HepG2 (cell line): ENCODE measurements around the gene KPNB1. TPM values are rescaled to one million over a fixed set of nuclear protein-coding genes. Genes with fewer than 3 reads are reported as not detected.

Experiments
- ATAC-seq: fragments of 200-7000 bp; cut with Tn5 transposase; 3 replicates; pipeline ENCODE4 v1.9.1; 2020; ENCODE audit warnings: mild to moderate bottlenecking, moderate library complexity
- BruUV-seq: library from RNA; stranded (reverse); fragments of 400-500 nt; replicated peaks from 2 replicates; lab custom pipeline; 2021; lab: Mats Ljungman, UMichigan
- CTCF ChIA-PET: fragments of 300-600 bp; formaldehyde crosslinking; extraction: SDS; loops from one replicate; lab custom pipeline; 2021; ENCODE audit warnings: low total read pairs, inconsistent platforms, low intra/inter-chr PET ratio; lab: Yijun Ruan, JAX
- POLR2A ChIA-PET: fragments of 350-600 bp; sonication (Branson Sonifier 250); formaldehyde crosslinking; loops from one replicate; lab custom pipeline; 2020; ENCODE audit warnings: antibody characterized with exemption, inconsistent platforms; lab: Yijun Ruan, JAX
- DNase-seq: peaks from one replicate; pipeline ENCODE4 v3.0.0-alpha.2; 2015; ENCODE audit warnings: low spot score
- FAIRE-seq: peaks from 3 replicates; lab custom pipeline; 2011; peaks lifted over from hg19 to GRCh38; lab: Jason Lieb, UNC
- H2AFZ ChIP-seq: one replicate; pipeline ENCODE4 v1.6.1; 2011; ENCODE audit warnings: low read length, inconsistent platforms
- H3K27ac ChIP-seq: fragments of 300-600 bp; 3 replicates; pipeline ENCODE4 v1.8.0; 2011; ENCODE audit warnings: mixed run types, mild to moderate bottlenecking, mixed read lengths, low read length, inconsistent platforms; ENCODE audit not compliant: insufficient read depth; ENCODE audit errors: extremely low read length
- H3K27me3 ChIP-seq, 2 experiments: fragments of 200-600 bp in 1 of 2; 2 replicates in 1 of 2; 3 replicates in 1 of 2; pipeline versions ENCODE4 v1.6.0 to v1.8.0; 2011; ENCODE audit warnings: low read length in 2 of 2, mild to moderate bottlenecking in 2 of 2, moderate library complexity in 2 of 2, inconsistent platforms in 1 of 2; ENCODE audit not compliant: insufficient read depth in 2 of 2, control insufficient read depth in 1 of 2
- H3K36me3 ChIP-seq, 2 experiments: fragments of 200-600 bp in 1 of 2; replicated peaks in 1 of 2; 2 replicates in 1 of 2; 3 replicates in 1 of 2; pipeline versions ENCODE4 v1.5.1 to v1.8.0; 2011; ENCODE audit warnings: low read length in 2 of 2, inconsistent platforms in 1 of 2; ENCODE audit not compliant: insufficient read depth in 2 of 2, control insufficient read depth in 1 of 2
- H3K4me1 ChIP-seq: 2 replicates; pipeline ENCODE4 v1.5.1; 2012; ENCODE audit warnings: low read length, inconsistent platforms; ENCODE audit not compliant: insufficient read depth
- H3K4me2 ChIP-seq: 2 replicates; pipeline ENCODE4 v1.6.0; 2011; ENCODE audit warnings: low read depth, low read length, inconsistent platforms
- H3K4me3 ChIP-seq, 3 experiments: fragments of 200-600 bp in 1 of 3; sonication (generic), shearing (Covaris generic) in 1 of 3; replicated peaks in 1 of 3; 2 replicates each; pipeline ENCODE4 v1.5.1; 2011 to 2016; ENCODE audit warnings: low read length in 3 of 3, inconsistent platforms in 2 of 3, low read depth in 2 of 3, mild to moderate bottlenecking in 2 of 3, control low read depth in 1 of 3, mixed read lengths in 1 of 3; ENCODE audit not compliant: insufficient read depth in 1 of 3
- H3K79me2 ChIP-seq: one replicate; pipeline ENCODE4 v1.6.1; 2011; ENCODE audit warnings: low read length, inconsistent platforms; ENCODE audit not compliant: insufficient read depth
- H3K9ac ChIP-seq: 2 replicates; pipeline ENCODE4 v1.6.0; 2011; ENCODE audit warnings: mild to moderate bottlenecking, low read depth, low read length, inconsistent platforms; ENCODE audit not compliant: insufficient read depth
- H3K9me3 ChIP-seq: 2 replicates; pipeline ENCODE4 v1.5.1; 2012; ENCODE audit warnings: mild to moderate bottlenecking, low read length
- H4K20me1 ChIP-seq: 2 replicates; pipeline ENCODE4 v1.6.0; 2011; ENCODE audit warnings: inconsistent platforms, mild to moderate bottlenecking, low read length, moderate library complexity; ENCODE audit not compliant: insufficient read depth
- CSRNP2 ChIP-seq: sonication (generic); formaldehyde crosslinking; conservative IDR thresholded peaks from 2 replicates; pipeline ENCODE4 v1.8.0; 2022; ENCODE audit warnings: low read depth, missing genetic modification reagents
- NCOA1 ChIP-seq: sonication (generic); formaldehyde crosslinking; IDR thresholded peaks from 2 replicates; pipeline ENCODE4 v1.9.0; 2021; ENCODE audit warnings: missing genetic modification reagents
- NFYB ChIP-seq: sonication (generic); formaldehyde crosslinking; IDR thresholded peaks from 2 replicates; pipeline ENCODE4 v1.4.0; 2020; ENCODE audit warnings: missing genetic modification reagents
- RXRB ChIP-seq: IDR thresholded peaks from 2 replicates; pipeline ENCODE4 v1.6.1; 2016; ENCODE audit warnings: borderline replicate concordance, missing genetic modification reagents, missing compliant biosample characterization
- SNRNP70 ChIP-seq: fragments of 200-400 bp; formaldehyde crosslinking; IDR thresholded peaks from 2 replicates; pipeline ENCODE4 v1.6.1; 2017; ENCODE audit warnings: mild to moderate bottlenecking, low read depth, low read length, moderate library complexity
- ZBTB8A ChIP-seq: sonication (generic); formaldehyde crosslinking; IDR thresholded peaks from 2 replicates; pipeline ENCODE4 v1.4.0; 2020; ENCODE audit warnings: mild to moderate bottlenecking, low read depth, missing genetic modification reagents, borderline replicate concordance
- ZNF460 ChIP-seq: sonication (generic); formaldehyde crosslinking; IDR thresholded peaks from 2 replicates; pipeline ENCODE4 v1.5.1; 2020; ENCODE audit warnings: missing genetic modification reagents, mild to moderate bottlenecking, borderline replicate concordance
- ZSCAN21 ChIP-seq: sonication (generic); formaldehyde crosslinking; IDR thresholded peaks from 2 replicates; pipeline ENCODE4 v1.8.0; 2022; ENCODE audit warnings: mild to moderate bottlenecking, missing genetic modification reagents, moderate library complexity, borderline replicate concordance
- ZSCAN5A ChIP-seq: sonication (generic); formaldehyde crosslinking; IDR thresholded peaks from 2 replicates; pipeline ENCODE4 v1.8.0; 2022; ENCODE audit warnings: mild to moderate bottlenecking, missing genetic modification reagents, borderline replicate concordance
- WGBS: methylation state at CpG from one replicate; pipeline ENCODE4 v1.1.6; 2017; ENCODE audit warnings: low lambda C conversion rate; 5-methylcytosine and 5-hydroxymethylcytosine counted together
- in situ Hi-C: cut with HindIII; loops from 2 replicates; pipeline ENCODE4 v1.10.0; 2017; ENCODE audit warnings: low pct_unique_long_range_greater_than_20kb; ENCODE audit not compliant: extremely low pct_ligation_motif_present
- intact Hi-C: fragments of 100-400 bp; cut with micrococcal nuclease; formaldehyde crosslinking; loops from one replicate; pipeline ENCODE4 v1.10.0; 2022; ENCODE audit not compliant: unreplicated experiment
- polyA plus RNA-seq, 8 experiments: library from polyadenylated mRNA; depleted of rRNA in 3 of 8; stranded (reverse) in 7 of 8; unstranded in 1 of 8; fragments of >200 nt; fragmentation: Illumina TruSeq in 4 of 8; extraction: Trizol in 4 of 8; gene quantifications; 2 replicates each; pipeline versions ENCODE4 v1.2.1 to v1.2.3, GENCODE V29; 2011 to 2016; ENCODE audit warnings: low read depth in 4 of 8, missing spikeins in 1 of 8, mixed read lengths in 1 of 8; ENCODE audit not compliant: insufficient read depth in 1 of 8
- total RNA-seq, 5 experiments: library from RNA; depleted of rRNA; stranded (reverse); fragments of >200 nt; fragmentation: Illumina TruSeq; extraction: Trizol; gene quantifications; 2 replicates each; pipeline ENCODE4 v1.2.3, GENCODE V29; 2016; ENCODE audit warnings: low read depth in 1 of 5
- TF ChIP-seq, protein P1 (sequence below), 2 experiments: sonication (generic) in 1 of 2; formaldehyde crosslinking in 1 of 2; IDR thresholded peaks; 2 replicates each; pipeline versions ENCODE4 v1.5.1 to v1.6.1; 2011 to 2020; ENCODE audit warnings: borderline replicate concordance in 1 of 2, low read depth in 1 of 2, low read length in 1 of 2, mild to moderate bottlenecking in 1 of 2, missing genetic modification reagents in 1 of 2, moderate library complexity in 1 of 2
- TF ChIP-seq, protein P2 (sequence below): sonication (generic); formaldehyde crosslinking; IDR thresholded peaks from 2 replicates; pipeline ENCODE4 v1.4.0; 2020; ENCODE audit warnings: mild to moderate bottlenecking, missing genetic modification reagents
- TF ChIP-seq, protein P3 (sequence below): sonication (generic); formaldehyde crosslinking; IDR thresholded peaks from 2 replicates; pipeline ENCODE4 v1.4.0; 2020; ENCODE audit warnings: mild to moderate bottlenecking, missing genetic modification reagents

Gene KPNB1
- total and polyA plus RNA-seq, 2 of the 13 experiments (the other 11 are each of a cell fraction or from before 2014, with no cell fraction given) = 164 to 424 TPM

DNA sequence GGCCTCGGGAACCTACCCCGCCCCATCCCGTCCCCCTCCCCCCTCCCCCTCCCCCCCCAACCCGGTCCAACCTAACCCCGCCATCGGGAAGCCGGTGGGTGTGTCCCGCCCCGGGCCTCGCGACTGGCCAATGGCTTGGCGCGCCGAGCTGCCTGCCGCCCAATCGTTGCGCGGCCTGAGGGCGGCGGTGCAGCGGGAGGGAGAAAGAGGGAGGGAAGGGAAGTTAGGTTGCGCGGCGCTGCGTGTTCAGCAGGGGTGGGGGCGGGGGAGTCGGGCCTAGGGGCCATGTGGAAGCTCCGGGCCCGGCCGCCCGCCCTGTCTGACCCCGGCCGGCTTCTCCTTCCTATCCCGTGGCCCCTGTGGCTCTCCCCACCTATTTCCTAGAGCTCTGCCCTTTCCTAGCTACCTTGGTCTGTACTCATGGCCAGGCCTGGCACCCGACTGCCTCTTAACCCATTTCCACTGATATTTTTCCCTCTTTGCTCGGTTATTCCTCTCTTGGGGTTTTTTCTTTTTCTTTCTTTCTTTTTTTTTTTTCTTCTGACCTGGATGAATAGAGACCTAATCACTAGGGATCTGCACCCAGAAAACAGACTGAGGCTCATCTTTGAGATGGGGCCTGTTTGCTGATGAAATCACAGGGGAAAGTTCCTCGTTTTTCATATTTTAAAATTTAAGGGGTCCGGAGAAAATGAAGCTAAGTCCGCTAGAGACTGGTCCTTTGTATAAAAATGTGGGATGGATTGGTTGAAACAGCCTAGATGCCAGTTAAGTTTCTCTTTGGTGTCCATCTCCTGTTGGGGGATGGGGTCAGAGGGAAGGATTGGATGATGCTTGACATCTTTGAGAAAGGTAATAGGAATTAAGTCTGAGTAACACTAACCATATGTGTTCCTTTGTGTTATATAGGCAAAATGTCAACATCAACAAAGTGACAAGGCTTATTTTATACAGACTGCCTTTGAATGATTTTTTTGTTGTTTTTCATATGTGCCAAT lies 1.1 kb downstream of the KPNB1 start:
- no TSS peak for BruUV-seq
- Histone ChIP-seq H3K9me3 (no peaks in the 10 kb centered on the region), H3K27me3 (no peaks in the 10 kb centered on the region; a peak in 1 of 5 replicates), H2AFZ (no peak overlapping the region), H3K27ac (peak overlapping the region; percentile 74), H3K4me3 (peak overlapping the region; percentile 68 to 94 (median 83)), H3K4me1 (peaks cover 65% of the 10 kb centered on the region), H3K9ac (peak overlapping the region; percentile 76), H4K20me1 (peaks cover 18% of the 10 kb centered on the region), H3K4me2 (peak overlapping the region; percentile 81), H3K36me3 (peaks cover 21 to 36% of the 10 kb centered on the region in 2 experiments), H3K79me2 (peaks cover 55% of the 10 kb centered on the region)
- peak; percentile 96 for DNase-seq
- intact Hi-C loops (loop anchor here (1.0 to 5.0 kb wide), 3 partner anchors 14 to 36 kb away; no protein-coding TSS in a partner anchor), in situ Hi-C loops (no loop called here)
- WGBS = 1% methylated on average over 30 of the region's 39 CpGs
- FAIRE-seq = peak; percentile 48
- POLR2A ChIA-PET = interaction anchor here (0.6 to 6.7 kb wide), 18 partner anchors 8 to 1466 kb away, joined by 3 to 59 read pairs (median 5); partner anchors contain the start of genes CDC27, LRRC46, MRPL10 and TBKBP1
- CTCF ChIA-PET = no interaction called here
- peak; percentile 71 for ATAC-seq
- TF ChIP-seq ZSCAN21 = peak; percentile 50; the same call in 1 of the 2 replicates
- peak; percentile 88 for TF ChIP-seq NFYB (CRISPR knock-in tag)
- no peak for TF ChIP-seq SNRNP70
- TF ChIP-seq, protein P1, sequence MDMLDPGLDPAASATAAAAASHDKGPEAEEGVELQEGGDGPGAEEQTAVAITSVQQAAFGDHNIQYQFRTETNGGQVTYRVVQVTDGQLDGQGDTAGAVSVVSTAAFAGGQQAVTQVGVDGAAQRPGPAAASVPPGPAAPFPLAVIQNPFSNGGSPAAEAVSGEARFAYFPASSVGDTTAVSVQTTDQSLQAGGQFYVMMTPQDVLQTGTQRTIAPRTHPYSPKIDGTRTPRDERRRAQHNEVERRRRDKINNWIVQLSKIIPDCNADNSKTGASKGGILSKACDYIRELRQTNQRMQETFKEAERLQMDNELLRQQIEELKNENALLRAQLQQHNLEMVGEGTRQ (IDR thresholded peaks at IDR 0.05; ENCODE audit: low read depth, low read length) = no peak
- TF ChIP-seq, protein P1 (CRISPR knock-in tag; IDR thresholded peaks at IDR 0.05; ENCODE audit: borderline replicate concordance) = no peak
- TF ChIP-seq, protein P2, sequence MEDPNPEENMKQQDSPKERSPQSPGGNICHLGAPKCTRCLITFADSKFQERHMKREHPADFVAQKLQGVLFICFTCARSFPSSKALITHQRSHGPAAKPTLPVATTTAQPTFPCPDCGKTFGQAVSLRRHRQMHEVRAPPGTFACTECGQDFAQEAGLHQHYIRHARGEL (CRISPR knock-in tag) = no peak
- TF ChIP-seq ZSCAN5A (CRISPR knock-in tag) = 0 out of 2 replicates have a peak, but pooled peaks have one; percentile 42
- no peak for TF ChIP-seq ZNF460 (CRISPR knock-in tag)
- TF ChIP-seq, protein P3, sequence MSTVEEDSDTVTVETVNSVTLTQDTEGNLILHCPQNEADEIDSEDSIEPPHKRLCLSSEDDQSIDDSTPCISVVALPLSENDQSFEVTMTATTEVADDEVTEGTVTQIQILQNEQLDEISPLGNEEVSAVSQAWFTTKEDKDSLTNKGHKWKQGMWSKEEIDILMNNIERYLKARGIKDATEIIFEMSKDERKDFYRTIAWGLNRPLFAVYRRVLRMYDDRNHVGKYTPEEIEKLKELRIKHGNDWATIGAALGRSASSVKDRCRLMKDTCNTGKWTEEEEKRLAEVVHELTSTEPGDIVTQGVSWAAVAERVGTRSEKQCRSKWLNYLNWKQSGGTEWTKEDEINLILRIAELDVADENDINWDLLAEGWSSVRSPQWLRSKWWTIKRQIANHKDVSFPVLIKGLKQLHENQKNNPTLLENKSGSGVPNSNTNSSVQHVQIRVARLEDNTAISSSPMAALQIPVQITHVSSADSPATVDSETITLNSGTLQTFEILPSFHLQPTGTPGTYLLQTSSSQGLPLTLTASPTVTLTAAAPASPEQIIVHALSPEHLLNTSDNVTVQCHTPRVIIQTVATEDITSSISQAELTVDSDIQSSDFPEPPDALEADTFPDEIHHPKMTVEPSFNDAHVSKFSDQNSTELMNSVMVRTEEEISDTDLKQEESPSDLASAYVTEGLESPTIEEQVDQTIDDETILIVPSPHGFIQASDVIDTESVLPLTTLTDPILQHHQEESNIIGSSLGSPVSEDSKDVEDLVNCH (CRISPR knock-in tag) = no peak
- no peak for TF ChIP-seq NCOA1 (CRISPR knock-in tag)
- TF ChIP-seq RXRB (CRISPR knock-in tag) = peak; percentile 74; the same call in 1 of the 2 replicates
- TF ChIP-seq CSRNP2 (CRISPR knock-in tag) = no peak
- TF ChIP-seq ZBTB8A = no peak
